ENCODE data around the gene TAF4. TPM values are rescaled to one million over a fixed set of nuclear protein-coding genes. Genes with fewer than 3 reads are reported as not detected.

TAF4 gene
- total and polyA plus RNA-seq, 2 of the 13 experiments (the other 11 are each of a cell fraction or from before 2014, with no cell fraction given), result 5.9 to 12.0 TPM

DNA sequence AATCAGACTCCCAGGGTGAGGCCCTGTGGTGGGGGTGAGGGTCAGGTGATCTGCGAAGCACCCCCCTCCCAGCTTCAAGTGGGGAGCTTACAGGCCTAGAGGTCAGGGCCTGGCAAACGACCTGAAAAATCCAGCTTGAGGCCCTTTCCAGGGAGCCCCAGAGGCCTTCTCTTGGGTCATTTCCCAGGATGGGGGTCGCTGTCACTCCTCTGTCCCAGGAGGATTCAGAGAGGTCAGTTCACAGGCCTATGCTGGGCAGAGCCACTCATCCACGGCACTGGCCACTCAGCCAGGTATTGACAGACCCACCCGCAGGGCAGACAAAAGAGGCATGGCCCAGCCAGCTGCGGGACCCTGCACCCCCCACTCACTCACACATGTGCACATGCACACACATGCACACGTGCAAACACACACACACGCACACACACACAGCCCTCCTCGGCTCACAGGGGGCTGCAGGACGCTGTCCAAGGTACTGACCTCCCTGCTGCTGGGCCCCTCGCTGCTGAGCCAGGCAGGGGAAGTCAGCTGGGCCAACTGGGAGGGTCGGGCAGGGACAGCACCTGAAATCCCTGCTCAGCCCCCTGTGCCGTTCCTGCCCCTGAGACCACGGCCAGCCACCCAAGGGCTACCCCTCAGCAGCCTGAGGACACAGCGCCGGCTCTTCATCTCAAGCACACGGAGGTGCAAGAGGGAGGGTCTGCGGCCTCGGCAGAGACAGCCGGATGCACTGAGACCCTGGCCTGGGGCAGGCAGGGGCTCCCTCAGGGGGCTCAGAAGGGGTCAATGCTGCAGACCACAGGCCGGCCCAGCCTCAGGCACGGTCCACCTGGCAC is 113.8 kb downstream of the TAF4 start (continued):
- TF ChIP-seq, protein P1, sequence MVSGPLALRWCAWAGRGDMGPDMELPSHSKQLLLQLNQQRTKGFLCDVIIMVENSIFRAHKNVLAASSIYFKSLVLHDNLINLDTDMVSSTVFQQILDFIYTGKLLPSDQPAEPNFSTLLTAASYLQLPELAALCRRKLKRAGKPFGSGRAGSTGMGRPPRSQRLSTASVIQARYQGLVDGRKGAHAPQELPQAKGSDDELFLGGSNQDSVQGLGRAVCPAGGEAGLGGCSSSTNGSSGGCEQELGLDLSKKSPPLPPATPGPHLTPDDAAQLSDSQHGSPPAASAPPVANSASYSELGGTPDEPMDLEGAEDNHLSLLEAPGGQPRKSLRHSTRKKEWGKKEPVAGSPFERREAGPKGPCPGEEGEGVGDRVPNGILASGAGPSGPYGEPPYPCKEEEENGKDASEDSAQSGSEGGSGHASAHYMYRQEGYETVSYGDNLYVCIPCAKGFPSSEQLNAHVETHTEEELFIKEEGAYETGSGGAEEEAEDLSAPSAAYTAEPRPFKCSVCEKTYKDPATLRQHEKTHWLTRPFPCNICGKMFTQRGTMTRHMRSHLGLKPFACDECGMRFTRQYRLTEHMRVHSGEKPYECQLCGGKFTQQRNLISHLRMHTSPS (CRISPR knock-in tag; IDR thresholded peaks at IDR 0.05; ENCODE audit: low read depth), result peak; percentile 52; the same call in 1 of the 2 replicates
- TF ChIP-seq AKAP8 (CRISPR knock-in tag; IDR thresholded peaks at IDR 0.05), result peak; percentile 59; the same call in 1 of the 2 replicates
- no peak for TF ChIP-seq NFATC3 (CRISPR knock-in tag; IDR thresholded peaks at IDR 0.05)
- TF ChIP-seq ZNF343 (CRISPR knock-in tag; IDR thresholded peaks at IDR 0.05), result peak; percentile 95
- TF ChIP-seq, protein P2, sequence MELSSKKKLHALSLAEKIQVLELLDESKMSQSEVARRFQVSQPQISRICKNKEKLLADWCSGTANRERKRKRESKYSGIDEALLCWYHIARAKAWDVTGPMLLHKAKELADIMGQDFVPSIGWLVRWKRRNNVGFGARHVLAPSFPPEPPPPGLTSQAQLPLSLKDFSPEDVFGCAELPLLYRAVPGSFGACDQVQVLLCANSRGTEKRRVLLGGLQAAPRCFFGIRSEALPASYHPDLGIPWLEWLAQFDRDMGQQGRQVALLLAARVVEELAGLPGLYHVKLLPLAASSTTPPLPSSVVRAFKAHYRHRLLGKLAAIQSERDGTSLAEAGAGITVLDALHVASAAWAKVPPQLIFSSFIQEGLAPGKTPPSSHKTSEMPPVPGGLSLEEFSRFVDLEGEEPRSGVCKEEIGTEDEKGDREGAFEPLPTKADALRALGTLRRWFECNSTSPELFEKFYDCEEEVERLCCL (CRISPR knock-in tag; IDR thresholded peaks at IDR 0.05; ENCODE audit: borderline replicate concordance), result peak; percentile 98; the same call in 1 of the 2 replicates
- TF ChIP-seq ZNF44 (CRISPR knock-in tag; IDR thresholded peaks at IDR 0.05), result peak; percentile 71; the same call in 1 of the 2 replicates
- TF ChIP-seq ZNF607 (CRISPR knock-in tag; IDR thresholded peaks at IDR 0.05; ENCODE audit: borderline replicate concordance), result peak; percentile 100
- no peak for TF ChIP-seq SIN3B (IDR thresholded peaks at IDR 0.05; ENCODE audit: low read length)
- TF ChIP-seq, protein P3, sequence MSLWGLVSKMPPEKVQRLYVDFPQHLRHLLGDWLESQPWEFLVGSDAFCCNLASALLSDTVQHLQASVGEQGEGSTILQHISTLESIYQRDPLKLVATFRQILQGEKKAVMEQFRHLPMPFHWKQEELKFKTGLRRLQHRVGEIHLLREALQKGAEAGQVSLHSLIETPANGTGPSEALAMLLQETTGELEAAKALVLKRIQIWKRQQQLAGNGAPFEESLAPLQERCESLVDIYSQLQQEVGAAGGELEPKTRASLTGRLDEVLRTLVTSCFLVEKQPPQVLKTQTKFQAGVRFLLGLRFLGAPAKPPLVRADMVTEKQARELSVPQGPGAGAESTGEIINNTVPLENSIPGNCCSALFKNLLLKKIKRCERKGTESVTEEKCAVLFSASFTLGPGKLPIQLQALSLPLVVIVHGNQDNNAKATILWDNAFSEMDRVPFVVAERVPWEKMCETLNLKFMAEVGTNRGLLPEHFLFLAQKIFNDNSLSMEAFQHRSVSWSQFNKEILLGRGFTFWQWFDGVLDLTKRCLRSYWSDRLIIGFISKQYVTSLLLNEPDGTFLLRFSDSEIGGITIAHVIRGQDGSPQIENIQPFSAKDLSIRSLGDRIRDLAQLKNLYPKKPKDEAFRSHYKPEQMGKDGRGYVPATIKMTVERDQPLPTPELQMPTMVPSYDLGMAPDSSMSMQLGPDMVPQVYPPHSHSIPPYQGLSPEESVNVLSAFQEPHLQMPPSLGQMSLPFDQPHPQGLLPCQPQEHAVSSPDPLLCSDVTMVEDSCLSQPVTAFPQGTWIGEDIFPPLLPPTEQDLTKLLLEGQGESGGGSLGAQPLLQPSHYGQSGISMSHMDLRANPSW (CRISPR knock-in tag; IDR thresholded peaks at IDR 0.05; ENCODE audit: borderline replicate concordance), result no peak
- peak; percentile 94 for TF ChIP-seq TEAD2 (CRISPR knock-in tag; IDR thresholded peaks at IDR 0.05)
- peak; percentile 99 for TF ChIP-seq ZNF431 (CRISPR knock-in tag; IDR thresholded peaks at IDR 0.05; ENCODE audit: borderline replicate concordance, low read depth)
- peak; percentile 97 for TF ChIP-seq MEIS2 (CRISPR knock-in tag; IDR thresholded peaks at IDR 0.05)
- peak; percentile 99 for TF ChIP-seq WIZ (CRISPR knock-in tag; IDR thresholded peaks at IDR 0.05)
- peak; percentile 62 for TF ChIP-seq FOSL2 (CRISPR knock-in tag; IDR thresholded peaks at IDR 0.05)
- TF ChIP-seq, protein P4, sequence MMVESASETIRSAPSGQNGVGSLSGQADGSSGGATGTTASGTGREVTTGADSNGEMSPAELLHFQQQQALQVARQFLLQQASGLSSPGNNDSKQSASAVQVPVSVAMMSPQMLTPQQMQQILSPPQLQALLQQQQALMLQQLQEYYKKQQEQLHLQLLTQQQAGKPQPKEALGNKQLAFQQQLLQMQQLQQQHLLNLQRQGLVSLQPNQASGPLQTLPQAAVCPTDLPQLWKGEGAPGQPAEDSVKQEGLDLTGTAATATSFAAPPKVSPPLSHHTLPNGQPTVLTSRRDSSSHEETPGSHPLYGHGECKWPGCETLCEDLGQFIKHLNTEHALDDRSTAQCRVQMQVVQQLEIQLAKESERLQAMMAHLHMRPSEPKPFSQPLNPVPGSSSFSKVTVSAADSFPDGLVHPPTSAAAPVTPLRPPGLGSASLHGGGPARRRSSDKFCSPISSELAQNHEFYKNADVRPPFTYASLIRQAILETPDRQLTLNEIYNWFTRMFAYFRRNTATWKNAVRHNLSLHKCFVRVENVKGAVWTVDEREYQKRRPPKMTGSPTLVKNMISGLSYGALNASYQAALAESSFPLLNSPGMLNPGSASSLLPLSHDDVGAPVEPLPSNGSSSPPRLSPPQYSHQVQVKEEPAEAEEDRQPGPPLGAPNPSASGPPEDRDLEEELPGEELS (CRISPR knock-in tag; IDR thresholded peaks at IDR 0.05), result peak; percentile 58
- TF ChIP-seq, protein P5, sequence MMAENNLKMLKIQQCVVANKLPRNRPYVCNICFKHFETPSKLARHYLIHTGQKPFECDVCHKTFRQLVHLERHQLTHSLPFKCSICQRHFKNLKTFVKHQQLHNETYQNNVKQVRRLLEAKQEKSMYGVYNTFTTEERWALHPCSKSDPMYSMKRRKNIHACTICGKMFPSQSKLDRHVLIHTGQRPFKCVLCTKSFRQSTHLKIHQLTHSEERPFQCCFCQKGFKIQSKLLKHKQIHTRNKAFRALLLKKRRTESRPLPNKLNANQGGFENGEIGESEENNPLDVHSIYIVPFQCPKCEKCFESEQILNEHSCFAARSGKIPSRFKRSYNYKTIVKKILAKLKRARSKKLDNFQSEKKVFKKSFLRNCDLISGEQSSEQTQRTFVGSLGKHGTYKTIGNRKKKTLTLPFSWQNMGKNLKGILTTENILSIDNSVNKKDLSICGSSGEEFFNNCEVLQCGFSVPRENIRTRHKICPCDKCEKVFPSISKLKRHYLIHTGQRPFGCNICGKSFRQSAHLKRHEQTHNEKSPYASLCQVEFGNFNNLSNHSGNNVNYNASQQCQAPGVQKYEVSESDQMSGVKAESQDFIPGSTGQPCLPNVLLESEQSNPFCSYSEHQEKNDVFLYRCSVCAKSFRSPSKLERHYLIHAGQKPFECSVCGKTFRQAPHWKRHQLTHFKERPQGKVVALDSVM (CRISPR knock-in tag; IDR thresholded peaks at IDR 0.05), result no peak
- no peak for TF ChIP-seq TCF12 (IDR thresholded peaks at IDR 0.05)
- TF ChIP-seq TCF12 (CRISPR knock-in tag; IDR thresholded peaks at IDR 0.05), result peak; percentile 88; the same call in 1 of the 2 replicates
- no peak; the same call in 1 of the 2 replicates for TF ChIP-seq ZNF619 (CRISPR knock-in tag; IDR thresholded peaks at IDR 0.05)

All from HepG2 (cell line).